ENCODE measurements around the gene SRM.
A peak's percentile ranks its signal among the peaks of the same experiment; 100 is the strongest.
"Not testable (repeated sequence)": the region's sequence is repeated elsewhere in the genome, so short reads cannot be mapped to it uniquely, and the experiment has no call there.

- TF ChIP-seq CTCF (IDR thresholded peaks at IDR 0.05) = peak; percentile 20
- not testable (repeated sequence) for TF ChIP-seq EZH2, EZH2phosphoT487 (IDR thresholded peaks at IDR 0.05)
These were observed 4.2 kb upstream of the SRM start for GRCh38 chr1:11063937-11064537.

Data from neural progenitor cell (in vitro differentiated cells).